ENCODE data around the gene TTN. TPM values are rescaled to one million over a fixed set of nuclear protein-coding genes. Genes with fewer than 3 reads are reported as not detected.

The TTN gene
- total and polyA plus RNA-seq, 2 donors from 2014 or later = 0.02 to 3.6 TPM

GRCh38 chr2:178844269-178844668 is 37.0 kb upstream of the TTN start:
- Histone ChIP-seq H3K4me1 (ENCODE audit: control insufficient read depth in 2 of 3, insufficient read depth in 2 of 3, low read depth in 1 of 3, low read length in 3 of 3) (no peaks in the 10 kb centered on the region), H3K9me3 (ENCODE audit: control insufficient read depth in 2 of 3, insufficient read depth in 1 of 3, low read length in 3 of 3) (no peaks in the 10 kb centered on the region), H3K9ac (ENCODE audit: low read length in 3 of 3) (no peak overlapping the region), H3K36me3 (ENCODE audit: control insufficient read depth in 2 of 3, insufficient read depth in 3 of 3, low read length in 3 of 3) (no peaks in the 10 kb centered on the region), H3K4me3 (ENCODE audit: low read length in 3 of 3) (no peak overlapping the region), H3K27me3 (ENCODE audit: control insufficient read depth, insufficient read depth, low read length) (no peaks in the 10 kb centered on the region), H3K27ac (ENCODE audit: low read depth in 2 of 2, low read length in 2 of 2) (no peak overlapping the region)
- intact Hi-C loops (cut with DNase I) = no loop called here
- no peak for FAIRE-seq
- no peak for DNase-seq
- no peak for TF ChIP-seq CTCF (IDR thresholded peaks at IDR 0.05; ENCODE audit: borderline replicate concordance, extremely low read depth, insufficient read depth)

GRCh38 chr2:178843697-178844096 is 36.5 kb upstream of the TTN start:
- Histone ChIP-seq H3K27me3 (ENCODE audit: control insufficient read depth, insufficient read depth, low read length) (no peaks in the 10 kb centered on the region), H3K36me3 (ENCODE audit: control insufficient read depth in 2 of 3, insufficient read depth in 3 of 3, low read length in 3 of 3) (no peaks in the 10 kb centered on the region), H3K9me3 (ENCODE audit: control insufficient read depth in 2 of 3, insufficient read depth in 1 of 3, low read length in 3 of 3) (no peaks in the 10 kb centered on the region), H3K9ac (ENCODE audit: low read length in 3 of 3) (no peak overlapping the region), H3K27ac (ENCODE audit: low read depth in 2 of 2, low read length in 2 of 2) (no peak overlapping the region), H3K4me3 (ENCODE audit: low read length in 3 of 3) (no peak overlapping the region), H3K4me1 (ENCODE audit: control insufficient read depth in 2 of 3, insufficient read depth in 2 of 3, low read depth in 1 of 3, low read length in 3 of 3) (no peaks in the 10 kb centered on the region)
- intact Hi-C loops (cut with DNase I) = no loop called here
- no peak for TF ChIP-seq CTCF (IDR thresholded peaks at IDR 0.05; ENCODE audit: borderline replicate concordance, extremely low read depth, insufficient read depth)
- DNase-seq = no peak
- no peak for FAIRE-seq

GRCh38 chr2:178836807-178837206 is 29.6 kb upstream of the TTN start:
- DNase-seq (no peak), FAIRE-seq (no peak)
- Histone ChIP-seq H3K27ac (ENCODE audit: low read depth in 2 of 2, low read length in 2 of 2) (no peak overlapping the region), H3K9ac (ENCODE audit: low read length in 3 of 3) (no peak overlapping the region), H3K36me3 (ENCODE audit: control insufficient read depth in 2 of 3, insufficient read depth in 3 of 3, low read length in 3 of 3) (no peaks in the 10 kb centered on the region), H3K9me3 (ENCODE audit: control insufficient read depth in 2 of 3, insufficient read depth in 1 of 3, low read length in 3 of 3) (no peaks in the 10 kb centered on the region), H3K4me1 (ENCODE audit: control insufficient read depth in 2 of 3, insufficient read depth in 2 of 3, low read depth in 1 of 3, low read length in 3 of 3) (no peaks in the 10 kb centered on the region), H3K4me3 (ENCODE audit: low read length in 3 of 3) (no peak overlapping the region), H3K27me3 (ENCODE audit: control insufficient read depth, insufficient read depth, low read length) (no peaks in the 10 kb centered on the region)
- no peak for TF ChIP-seq CTCF (IDR thresholded peaks at IDR 0.05; ENCODE audit: borderline replicate concordance, extremely low read depth, insufficient read depth)
- intact Hi-C loops (cut with DNase I) = no loop called here

- FAIRE-seq = no peak
- no peak for TF ChIP-seq CTCF (IDR thresholded peaks at IDR 0.05; ENCODE audit: borderline replicate concordance, extremely low read depth, insufficient read depth)
- Histone ChIP-seq H3K4me1 (ENCODE audit: control insufficient read depth in 2 of 3, insufficient read depth in 2 of 3, low read depth in 1 of 3, low read length in 3 of 3) (no peaks in the 10 kb centered on the region), H3K9ac (ENCODE audit: low read length in 3 of 3) (no peak overlapping the region), H3K9me3 (ENCODE audit: control insufficient read depth in 2 of 3, insufficient read depth in 1 of 3, low read length in 3 of 3) (no peaks in the 10 kb centered on the region), H3K27ac (ENCODE audit: low read depth in 2 of 2, low read length in 2 of 2) (no peak overlapping the region), H3K36me3 (ENCODE audit: control insufficient read depth in 2 of 3, insufficient read depth in 3 of 3, low read length in 3 of 3) (no peaks in the 10 kb centered on the region), H3K4me3 (ENCODE audit: low read length in 3 of 3) (no peak overlapping the region), H3K27me3 (ENCODE audit: control insufficient read depth, insufficient read depth, low read length) (no peaks in the 10 kb centered on the region)
- no peak for DNase-seq
- intact Hi-C loops (cut with DNase I) = no loop called here
Measured at GRCh38 chr2:178834086-178834485, 26.9 kb upstream of the TTN start.
